ENCODE results near the gene PYCR2.

PYCR2 gene

DNA sequence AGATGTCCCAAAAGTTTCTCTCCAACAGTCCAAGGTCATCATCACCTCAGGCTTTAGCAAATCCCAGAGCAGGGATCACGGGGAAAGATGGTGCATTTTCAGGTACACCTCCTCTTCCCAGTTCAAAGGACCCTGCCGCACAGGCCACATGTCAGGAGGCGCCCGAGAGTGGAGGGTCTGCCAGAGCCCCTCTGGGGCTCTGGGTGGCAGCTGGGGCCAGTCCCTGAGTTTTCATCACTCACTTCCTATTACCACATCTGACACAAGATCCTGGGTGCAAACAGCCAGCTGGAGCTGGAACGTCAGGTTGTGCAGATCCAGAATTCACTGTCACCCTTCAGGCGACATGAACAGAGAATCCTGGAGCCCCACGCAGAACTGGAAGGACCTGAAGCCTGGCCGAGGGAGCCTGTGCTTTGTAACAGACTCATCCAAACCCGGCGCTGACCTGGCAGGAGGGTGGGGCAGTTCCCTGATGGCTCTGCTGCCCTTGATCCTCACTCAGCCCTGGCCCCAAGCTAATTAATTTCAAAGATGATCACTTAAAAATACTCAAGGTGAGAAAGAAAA lies 50.7 kb downstream of the PYCR2 start:
- no peak for FAIRE-seq

DNA sequence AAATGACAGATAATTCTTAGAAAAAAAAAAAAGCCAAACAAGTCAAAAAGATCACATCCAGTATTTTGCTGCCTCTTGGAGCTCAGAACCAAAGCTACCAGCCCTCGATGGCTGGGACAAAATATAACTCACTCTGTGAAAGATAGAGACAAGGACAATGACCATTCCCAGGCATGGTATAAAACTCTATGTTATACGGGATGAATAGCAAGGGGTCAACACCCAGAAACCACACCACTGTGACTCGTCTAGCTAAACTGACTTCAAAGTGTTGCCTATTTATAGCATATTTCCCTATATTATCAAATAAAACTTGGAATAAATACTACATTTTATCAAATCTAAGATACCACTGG lies 52.0 kb downstream of the PYCR2 start:
- FAIRE-seq: no peak

DNA sequence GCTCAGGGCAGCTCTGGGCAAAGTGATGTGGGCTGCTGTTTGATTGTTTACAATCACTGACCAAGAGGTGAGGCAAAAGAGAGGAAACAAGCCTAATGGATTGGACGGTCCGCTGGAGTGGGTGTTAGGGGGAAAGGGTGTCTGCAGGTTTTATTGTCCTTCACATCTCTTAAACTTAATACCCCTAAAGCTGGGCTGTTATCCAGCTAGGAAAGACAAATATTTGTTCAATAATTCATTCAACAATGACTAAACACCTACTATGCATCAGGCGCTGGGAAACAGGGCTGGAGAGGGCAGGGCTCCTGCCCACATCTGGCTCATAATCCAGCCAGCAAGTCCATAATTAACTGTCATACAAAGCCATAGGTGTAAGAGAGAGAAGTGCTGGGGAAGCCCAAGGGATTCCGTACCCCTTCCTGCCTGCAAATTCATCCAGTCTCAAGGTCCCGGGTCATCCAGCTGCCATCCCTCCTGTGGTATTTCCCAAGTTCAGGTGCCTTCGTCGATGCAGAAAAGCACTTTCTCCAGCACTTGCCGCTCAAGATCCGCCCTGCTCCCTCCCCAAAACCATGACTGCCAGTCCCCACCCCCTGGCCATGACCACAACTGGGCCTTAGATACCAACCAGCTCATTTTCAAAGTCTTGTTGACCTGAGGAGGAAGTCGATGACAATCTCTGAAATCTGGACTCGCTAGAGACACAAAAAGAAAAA lies 52.5 kb downstream of the PYCR2 start:
- FAIRE-seq: no peak

DNA sequence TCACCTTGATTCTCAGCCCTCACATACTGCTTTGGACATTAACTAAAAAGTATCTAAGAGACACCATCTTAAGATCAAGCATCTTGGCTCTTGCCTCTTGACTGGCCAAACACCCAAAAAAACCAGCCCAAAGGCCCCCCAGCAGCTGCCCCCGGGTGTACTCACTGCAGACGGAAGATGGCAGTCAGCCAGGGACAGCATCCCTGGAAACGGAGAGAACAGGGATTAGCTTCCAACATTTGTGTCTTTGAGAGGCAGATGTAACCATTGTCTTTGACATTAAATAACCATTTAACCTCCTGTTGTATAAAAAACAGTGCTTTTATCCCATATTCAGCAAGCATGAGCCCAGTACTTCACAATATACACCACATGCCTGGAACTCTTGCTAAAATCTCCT lies 53.1 kb downstream of the PYCR2 start:
- no peak for FAIRE-seq

Measured in islet of Langerhans (tissue), 1 donor.